Activated CD4-positive, alpha-beta T cell treated with anti-CD3 and anti-CD28 coated beads for 36 hours (primary cell): Measurements from ENCODE around the gene VWDE. TPM values are rescaled to one million over a fixed set of nuclear protein-coding genes. Genes with fewer than 3 reads are reported as not detected.
A peak's percentile ranks its signal among the peaks of the same experiment; 100 is the strongest.
"Not testable (repeated sequence)": the region's sequence is repeated elsewhere in the genome, so short reads cannot be mapped to it uniquely, and the experiment has no call there.

Source experiments
- ATAC-seq: fragments of 200-7000 bp; cut with Tn5 transposase; one replicate; pipeline ENCODE4 v1.10.0; 2021; ENCODE audit warnings: mild to moderate bottlenecking, moderate library complexity
- CTCF ChIA-PET: fragments of 350-600 bp; sonication (Branson Sonifier 250); formaldehyde crosslinking; loops from one replicate; lab custom pipeline; 2021; ENCODE audit warnings: antibody characterized with exemption; lab: Charles Lee
- POLR2A ChIA-PET: fragments of 350-600 bp; sonication (Branson Sonifier 250); formaldehyde crosslinking; loops from one replicate; lab custom pipeline; 2021; ENCODE audit warnings: antibody characterized with exemption, inconsistent platforms; lab: Charles Lee
- DNase-seq: peaks from one replicate; pipeline ENCODE4 v3.0.0-alpha.2; 2020
- H3K27ac Mint-ChIP-seq: one replicate; pipeline ENCODE4 v1.8.0; 2021; ENCODE audit warnings: mixed read lengths
- H3K27me3 Mint-ChIP-seq: one replicate; pipeline ENCODE4 v1.8.0; 2021; ENCODE audit warnings: mixed read lengths
- H3K36me3 Mint-ChIP-seq: one replicate; pipeline ENCODE4 v1.8.0; 2021; ENCODE audit warnings: low read depth, mixed read lengths
- H3K4me1 Mint-ChIP-seq: one replicate; pipeline ENCODE4 v1.8.0; 2021; ENCODE audit warnings: mixed read lengths
- H3K4me3 Mint-ChIP-seq: one replicate; pipeline ENCODE4 v1.8.0; 2021; ENCODE audit warnings: mild to moderate bottlenecking, moderate library complexity, mixed read lengths
- H3K9me3 Mint-ChIP-seq: one replicate; pipeline ENCODE4 v1.8.0; 2021; ENCODE audit warnings: low read depth, mixed read lengths
- intact Hi-C, 2 experiments: fragments of 100-400 bp; cut with DNase I in 1 of 2; cut with micrococcal nuclease in 1 of 2; formaldehyde crosslinking; loops; one replicate each; pipeline versions ENCODE4 v1.14.2 to v1.15.1; 2022 to 2024; cut with DNase I, micrococcal nuclease
- total RNA-seq, 2 experiments: library from RNA; stranded (reverse); gene quantifications; one replicate each; pipeline ENCODE4 v1.2.3, GENCODE V29; 2021

The VWDE gene
- total RNA-seq, 2 experiments from 2014 or later: 2.2 to 2.3 TPM

DNA sequence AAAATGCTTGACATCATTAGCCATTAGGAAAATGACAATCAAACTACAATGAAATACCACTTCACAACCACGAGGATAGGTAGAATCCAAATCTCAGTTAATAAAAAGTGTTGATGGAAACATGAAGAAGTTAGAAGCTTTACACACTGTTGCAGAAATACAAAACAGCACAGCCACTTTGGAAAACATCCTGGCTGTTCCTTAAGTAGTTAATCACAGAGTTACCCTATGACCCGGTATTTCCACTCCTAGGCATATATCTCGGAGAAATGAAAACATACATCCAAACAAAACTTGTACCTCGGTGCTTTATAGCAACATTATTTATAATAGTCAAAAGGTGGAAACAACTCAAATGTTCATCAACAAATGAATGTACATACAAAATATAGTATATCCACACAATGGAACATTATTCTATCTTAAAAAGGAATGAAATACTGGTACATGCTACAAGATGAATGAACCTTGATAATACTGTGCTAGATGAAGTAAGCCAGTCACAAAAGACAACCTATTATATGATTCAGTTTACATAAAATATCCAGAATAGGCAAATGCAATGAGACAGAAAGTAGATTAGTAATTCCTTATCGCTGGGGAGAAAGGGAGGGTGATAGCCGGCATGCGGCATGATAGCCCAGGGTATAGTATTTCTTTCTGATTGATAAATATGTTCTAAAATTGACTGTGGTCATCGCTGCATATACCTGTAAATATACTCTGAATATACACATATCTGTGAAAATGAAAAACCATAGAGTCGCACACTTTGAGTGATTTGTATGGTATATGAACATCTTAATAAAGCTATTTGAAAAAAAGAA lies 1.9 kb downstream of the VWDE start:
- Mint-ChIP-seq H3K9me3 (peaks cover 12% of the 10 kb centered on the region), H3K36me3 (peaks cover 7% of the 10 kb centered on the region), H3K27ac (no peak overlapping the region), H3K4me1 (peaks cover 8% of the 10 kb centered on the region), H3K27me3 (peaks cover 17% of the 10 kb centered on the region), H3K4me3 (no peak overlapping the region)
- ATAC-seq (no peak), DNase-seq (no peak)
- POLR2A ChIA-PET: no interaction called here
- CTCF ChIA-PET: interaction anchor here (0.9 to 2.2 kb wide), 6 partner anchors 12 to 57 kb away, joined by 3 to 6 read pairs (median 3); no protein-coding TSS in a partner anchor
- intact Hi-C loops: no loop called here

DNA sequence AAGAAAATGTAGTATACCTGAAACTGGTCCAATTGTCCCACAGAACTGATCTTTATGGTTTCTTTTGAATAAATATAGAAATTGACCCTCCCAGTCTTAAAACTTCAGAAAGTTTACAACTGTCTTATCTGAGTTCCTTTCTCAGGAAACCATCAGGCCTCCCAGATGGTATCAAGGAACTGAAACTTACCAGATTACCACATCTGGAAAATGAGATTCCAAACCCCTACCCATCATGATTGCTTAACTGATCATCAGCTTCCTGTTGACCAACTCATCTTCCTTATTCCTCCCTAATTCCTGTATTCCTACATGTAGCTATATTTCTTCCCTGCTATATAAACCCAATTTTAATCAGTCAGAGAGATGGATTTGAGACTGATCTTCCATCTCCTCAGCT lies 5.5 kb downstream of the VWDE start:
- DNase-seq (no peak), ATAC-seq (no peak)
- CTCF ChIA-PET: no interaction called here
- Mint-ChIP-seq H3K4me1 (peaks cover 3% of the 10 kb centered on the region), H3K27ac (no peak overlapping the region), H3K27me3 (peaks cover 16% of the 10 kb centered on the region), H3K36me3 (peaks cover 7% of the 10 kb centered on the region), H3K9me3 (peaks cover 12% of the 10 kb centered on the region), H3K4me3 (no peak overlapping the region)
- POLR2A ChIA-PET: no interaction called here
- intact Hi-C loops: no loop called here

DNA sequence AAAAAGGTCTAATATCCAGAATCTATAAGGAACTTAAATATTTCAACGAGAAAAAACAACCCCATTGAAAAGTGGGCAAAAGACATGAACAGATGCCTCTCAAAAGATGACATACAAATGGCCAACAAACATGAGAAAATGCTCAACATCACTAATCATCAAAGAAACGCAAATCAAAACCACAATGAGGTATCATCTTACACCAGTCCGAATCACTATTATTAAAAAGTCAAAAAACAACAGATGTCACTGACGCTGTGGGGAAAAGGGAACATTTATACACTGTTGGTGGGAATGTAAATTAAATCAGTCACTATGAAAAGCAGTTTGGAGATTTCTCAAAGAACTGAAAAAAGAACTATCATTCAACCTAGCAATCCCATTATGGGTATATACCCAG lies 6.0 kb downstream of the VWDE start:
- Mint-ChIP-seq H3K4me1 (peaks cover under 1% of the 10 kb centered on the region), H3K36me3 (peaks cover 7% of the 10 kb centered on the region), H3K27me3 (peaks cover 15% of the 10 kb centered on the region), H3K9me3 (peaks cover 12% of the 10 kb centered on the region), H3K4me3 (no peak overlapping the region), H3K27ac (no peak overlapping the region)
- ChIA-PET CTCF (no interaction called here), POLR2A (no interaction called here)
- ATAC-seq (no peak), DNase-seq (no peak)
- intact Hi-C loops: no loop called here

DNA sequence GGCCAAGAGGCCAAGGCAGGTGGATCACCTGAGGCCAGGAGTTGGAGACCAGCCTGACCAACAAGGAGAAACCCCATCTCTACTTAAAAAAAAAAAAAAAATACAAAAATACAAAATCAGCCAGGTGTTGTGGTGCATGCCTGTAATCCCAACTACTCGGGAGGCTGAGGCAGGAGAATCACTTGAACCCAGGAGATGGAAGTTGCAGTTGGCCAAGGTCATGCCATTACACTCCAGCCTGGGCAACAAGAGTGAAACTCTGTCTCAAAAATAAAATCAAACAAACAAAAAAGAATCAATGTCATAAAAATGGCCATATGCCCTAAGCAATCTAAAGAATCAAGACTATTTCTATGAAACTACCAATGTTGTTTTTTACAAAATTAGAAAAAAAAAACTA lies 7.0 kb downstream of the VWDE start:
- DNase-seq, POLR2A ChIA-PET: not testable (repeated sequence)
- peaks cover 12% of the 10 kb centered on the region for H3K9me3 Mint-ChIP-seq

DNA sequence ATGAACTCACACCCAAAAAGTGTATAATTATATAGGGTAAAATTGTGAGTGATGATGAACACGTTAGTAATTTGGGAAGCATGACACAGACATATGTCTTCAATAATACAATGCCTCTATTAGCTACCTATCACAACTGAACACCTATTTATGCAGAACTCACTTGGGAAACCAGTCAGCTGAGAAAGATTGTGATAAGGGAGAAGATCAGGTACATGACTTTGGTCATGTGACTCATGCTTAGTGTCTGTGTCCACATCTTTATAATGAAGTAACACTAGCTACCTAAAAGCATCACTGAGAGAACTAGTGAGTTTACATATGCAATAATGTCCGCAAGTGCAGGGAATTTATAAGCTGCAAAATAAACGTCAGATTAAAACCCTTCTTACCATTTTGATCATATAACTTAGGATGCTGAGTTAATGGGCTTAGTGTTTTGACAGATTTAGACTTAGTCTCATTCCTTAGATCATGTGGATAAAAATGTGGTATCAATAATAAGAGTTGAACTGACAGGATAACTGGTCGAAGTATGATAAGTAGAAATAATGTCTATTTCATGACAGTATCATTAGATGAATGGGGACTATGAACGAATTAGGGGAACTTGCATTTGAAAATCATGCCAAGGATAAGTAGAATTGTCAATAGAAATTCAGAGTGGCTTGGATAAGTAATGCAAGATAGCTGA lies 11.6 kb downstream of the VWDE start:
- no peak overlapping the region for H3K4me3 Mint-ChIP-seq

More for the DNA sequence above, 7.0 kb downstream of the VWDE start:
- CTCF ChIA-PET, intact Hi-C loops, H3K4me1 Mint-ChIP-seq, H3K36me3 Mint-ChIP-seq, ATAC-seq, H3K4me3 Mint-ChIP-seq, H3K27ac Mint-ChIP-seq: not testable (repeated sequence)
- peaks cover 12% of the 10 kb centered on the region for H3K27me3 Mint-ChIP-seq

DNA sequence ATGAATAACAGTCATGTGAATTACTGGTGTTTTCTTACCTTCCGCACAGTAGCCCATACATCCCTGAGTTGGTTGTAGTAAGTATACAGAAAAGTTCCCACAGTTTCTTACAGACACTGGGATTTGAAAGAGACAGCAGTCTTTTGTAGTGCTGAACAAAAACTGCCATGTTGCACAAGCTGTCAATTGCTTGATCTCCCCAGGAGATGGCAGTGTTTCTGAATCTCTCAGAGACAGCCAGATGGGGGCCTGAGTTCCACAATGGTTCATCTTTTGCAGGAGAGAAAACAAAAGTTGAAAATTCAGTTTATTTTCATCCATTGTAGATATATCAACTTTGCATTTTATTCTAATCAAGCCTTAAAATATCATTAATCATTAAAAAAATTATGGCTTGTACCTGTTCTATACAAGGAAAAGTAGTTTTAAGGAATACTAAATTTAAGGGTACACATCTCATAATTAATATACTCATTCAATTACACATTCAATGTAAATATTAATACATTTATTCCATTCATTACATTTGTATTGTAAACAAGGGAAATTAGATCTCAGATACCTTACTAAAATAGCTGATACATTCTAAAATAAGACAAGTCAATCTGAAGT lies 14.5 kb downstream of the VWDE start:
- peak; percentile 57 for DNase-seq
- H3K9me3 Mint-ChIP-seq: no peaks in the 10 kb centered on the region
- H3K27me3 Mint-ChIP-seq: peaks cover 2% of the 10 kb centered on the region
- H3K27ac Mint-ChIP-seq: no peak overlapping the region
- intact Hi-C loops: loop anchor here (1.0 to 2.0 kb wide), 2 partner anchors 102 to 107 kb away; no protein-coding TSS in a partner anchor
- ChIA-PET CTCF (interaction anchor here (0.6 to 2.1 kb wide), 8 partner anchors 9 to 522 kb away, joined by 3 to 11 read pairs (median 3); no protein-coding TSS in a partner anchor), POLR2A (no interaction called here)
- H3K4me1 Mint-ChIP-seq: no peaks in the 10 kb centered on the region
- no peaks in the 10 kb centered on the region for H3K36me3 Mint-ChIP-seq
- no peak overlapping the region for H3K4me3 Mint-ChIP-seq
- peak; percentile 53 for ATAC-seq

More for the DNA sequence above, 11.6 kb downstream of the VWDE start:
- no peak overlapping the region for H3K27ac Mint-ChIP-seq
- intact Hi-C loops: no loop called here
- POLR2A ChIA-PET: no interaction called here
- no peak for ATAC-seq
- CTCF ChIA-PET: interaction anchor here (0.6 to 1.3 kb wide), 4 partner anchors 12 to 300 kb away, joined by 3 to 6 read pairs (median 3); partner anchors contain the start of gene VWDE
- no peak for DNase-seq
- no peaks in the 10 kb centered on the region for H3K9me3 Mint-ChIP-seq
- H3K27me3 Mint-ChIP-seq: peaks cover 2% of the 10 kb centered on the region
- no peaks in the 10 kb centered on the region for H3K4me1 Mint-ChIP-seq
- no peaks in the 10 kb centered on the region for H3K36me3 Mint-ChIP-seq

DNA sequence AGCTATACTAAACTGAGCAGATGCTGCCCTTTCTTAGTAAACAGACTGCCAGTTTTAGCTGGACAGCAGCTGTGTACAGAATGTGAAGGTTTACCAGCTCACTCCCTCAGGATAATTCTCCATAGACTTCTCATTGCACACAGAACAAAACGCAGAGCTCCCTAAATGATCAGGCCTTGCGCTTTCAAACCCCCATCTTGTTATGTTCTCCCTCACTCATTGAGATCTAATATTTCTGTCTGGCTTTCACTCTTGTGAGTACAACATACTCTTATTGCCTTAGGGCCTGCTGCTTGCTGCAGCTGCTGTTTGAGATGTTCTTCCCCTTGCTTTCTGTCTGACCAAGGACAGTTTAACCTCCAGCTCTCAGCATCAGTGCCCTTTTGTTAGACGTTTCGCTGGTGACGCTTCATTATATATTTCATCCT lies 17.3 kb downstream of the VWDE start:
- no peaks in the 10 kb centered on the region for H3K4me1 Mint-ChIP-seq
- CTCF ChIA-PET: interaction anchor here (0.6 to 2.3 kb wide), 2 partner anchors 28 to 104 kb away, joined by 3 to 6 read pairs; no protein-coding TSS in a partner anchor
- H3K4me3 Mint-ChIP-seq: no peak overlapping the region
- H3K27ac Mint-ChIP-seq: no peak overlapping the region
- intact Hi-C loops: no loop called here
- ATAC-seq: no peak
- DNase-seq: no peak
- POLR2A ChIA-PET: no interaction called here
- H3K9me3 Mint-ChIP-seq: no peaks in the 10 kb centered on the region
- H3K36me3 Mint-ChIP-seq: no peaks in the 10 kb centered on the region
- peaks cover 2% of the 10 kb centered on the region for H3K27me3 Mint-ChIP-seq

DNA sequence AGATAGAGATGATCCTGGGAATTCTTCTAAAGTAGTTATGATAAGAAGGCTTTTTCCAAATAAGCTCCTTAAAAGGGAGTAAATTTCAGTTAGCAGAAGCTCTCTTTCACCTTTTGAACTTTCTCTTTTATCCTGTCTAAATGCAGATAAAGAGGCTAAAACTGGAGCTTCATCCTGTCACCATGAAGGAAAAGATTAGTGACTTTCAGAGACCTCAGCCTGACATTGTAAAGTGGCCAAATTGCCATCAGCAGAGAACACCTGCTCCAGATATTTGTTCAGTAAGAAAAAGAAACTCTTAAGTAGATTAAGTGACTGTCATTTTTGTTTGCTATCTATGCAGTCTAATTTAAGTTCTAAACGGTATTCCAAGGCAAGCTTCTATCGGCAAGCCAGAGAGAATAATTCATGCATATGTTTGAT lies 18.3 kb downstream of the VWDE start:
- peaks cover 2% of the 10 kb centered on the region for H3K27me3 Mint-ChIP-seq
- no peaks in the 10 kb centered on the region for H3K9me3 Mint-ChIP-seq
- intact Hi-C loops: no loop called here
- no peaks in the 10 kb centered on the region for H3K36me3 Mint-ChIP-seq
- H3K4me1 Mint-ChIP-seq: no peaks in the 10 kb centered on the region
- CTCF ChIA-PET: interaction anchor here (0.8 to 2.3 kb wide), 3 partner anchors 21 to 105 kb away, joined by 4 to 6 read pairs (median 4); no protein-coding TSS in a partner anchor
- ATAC-seq (no peak), DNase-seq (no peak)
- no peak overlapping the region for H3K4me3 Mint-ChIP-seq
- H3K27ac Mint-ChIP-seq: no peak overlapping the region
- POLR2A ChIA-PET: no interaction called here

DNA sequence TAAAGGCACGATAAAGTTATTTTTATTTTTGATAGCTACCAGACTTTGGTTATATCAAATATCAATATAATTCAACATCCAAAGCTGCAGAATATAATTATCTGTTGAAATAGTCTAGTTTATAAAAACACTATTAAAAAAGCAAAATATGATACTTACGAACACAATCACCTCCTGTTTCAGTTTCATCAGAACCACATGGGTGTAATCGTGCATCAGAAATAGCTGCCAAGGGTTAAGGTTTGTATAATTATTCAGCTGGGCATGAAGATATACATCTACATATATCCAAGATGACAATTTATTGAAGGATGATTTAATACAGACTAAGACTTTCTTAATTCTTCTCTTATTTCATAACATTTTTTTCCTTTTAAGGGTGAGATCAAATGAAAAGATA lies 20.3 kb downstream of the VWDE start:
- ChIA-PET POLR2A (no interaction called here), CTCF (interaction anchor here (1.1 to 1.2 kb wide), 2 partner anchors 8 to 18 kb away, joined by 3 read pairs; no protein-coding TSS in a partner anchor)
- DNase-seq (no peak), ATAC-seq (no peak)
- Mint-ChIP-seq H3K9me3 (no peaks in the 10 kb centered on the region), H3K4me1 (no peaks in the 10 kb centered on the region), H3K27ac (no peak overlapping the region), H3K4me3 (no peak overlapping the region), H3K36me3 (no peaks in the 10 kb centered on the region), H3K27me3 (no peaks in the 10 kb centered on the region)
- intact Hi-C loops: no loop called here

DNA sequence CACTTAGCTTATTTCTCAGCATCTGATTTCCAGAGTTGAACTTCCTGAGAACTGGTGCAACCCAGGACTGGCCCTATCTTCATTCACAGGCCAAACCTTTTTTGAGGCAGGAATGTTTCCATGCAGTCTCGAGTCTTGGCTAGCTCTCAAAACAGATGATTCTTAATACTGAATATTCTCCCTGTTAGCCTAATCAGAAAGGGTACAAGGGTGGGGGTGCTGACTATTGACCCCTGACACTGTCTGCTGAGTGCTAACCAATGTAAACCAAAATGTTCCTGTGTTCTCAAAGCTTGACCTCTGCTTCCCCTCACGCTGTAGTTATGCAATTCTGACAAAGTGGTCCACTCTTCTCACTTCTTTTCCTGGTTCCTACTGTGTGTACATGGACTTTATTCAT lies 25.3 kb downstream of the VWDE start:
- ChIA-PET CTCF (interaction anchor here (1.1 kb wide), 1 partner anchor 11 kb away, joined by 3 read pairs; no protein-coding TSS in a partner anchor), POLR2A (no interaction called here)
- no peak for DNase-seq
- intact Hi-C loops: no loop called here
- H3K27ac Mint-ChIP-seq: no peak overlapping the region
- no peaks in the 10 kb centered on the region for H3K9me3 Mint-ChIP-seq
- no peaks in the 10 kb centered on the region for H3K27me3 Mint-ChIP-seq
- no peak for ATAC-seq
- no peak overlapping the region for H3K4me3 Mint-ChIP-seq
- no peaks in the 10 kb centered on the region for H3K4me1 Mint-ChIP-seq
- no peaks in the 10 kb centered on the region for H3K36me3 Mint-ChIP-seq

DNA sequence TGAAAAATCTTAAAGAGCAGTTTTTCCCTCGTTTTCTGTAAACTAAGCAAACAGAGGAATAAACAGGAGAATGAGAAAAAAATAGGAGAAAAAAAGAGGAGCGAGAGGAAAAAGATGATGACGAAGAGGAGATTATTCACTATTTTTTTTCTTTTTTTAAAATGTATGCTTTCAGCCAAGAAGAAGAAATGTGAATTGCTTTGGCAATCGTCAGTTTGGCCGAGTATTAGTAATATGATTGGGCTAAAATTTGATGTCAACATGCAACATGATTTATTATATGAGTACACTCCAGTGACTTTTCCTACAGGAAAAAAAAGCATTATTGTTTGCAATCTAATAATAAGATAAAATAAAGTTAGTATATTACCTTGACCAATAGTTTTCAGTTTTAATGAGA lies 26.3 kb downstream of the VWDE start:
- no peaks in the 10 kb centered on the region for H3K9me3 Mint-ChIP-seq
- H3K36me3 Mint-ChIP-seq: no peaks in the 10 kb centered on the region
- intact Hi-C loops: no loop called here
- H3K4me1 Mint-ChIP-seq: no peaks in the 10 kb centered on the region
- no peak for ATAC-seq
- no peak overlapping the region for H3K4me3 Mint-ChIP-seq
- no peaks in the 10 kb centered on the region for H3K27me3 Mint-ChIP-seq
- CTCF ChIA-PET: no interaction called here
- POLR2A ChIA-PET: no interaction called here
- no peak for DNase-seq
- no peak overlapping the region for H3K27ac Mint-ChIP-seq
